Uterus (tissue), 2 donors: ENCODE data around the gene COL11A1.

ENCODE experiments used
- CTCF ChIP-seq, 4 experiments: fragments of 200-600 bp in 2 of 4; fragments of 450-650 bp in 2 of 4; sonication (generic) in 2 of 4; IDR thresholded peaks; one replicate each; pipeline ENCODE4 v1.5.1; 2016 to 2019; ENCODE audit warnings: antibody characterized with exemption in 4 of 4, mild to moderate bottlenecking in 2 of 4, moderate library complexity in 1 of 4
- POLR2A ChIP-seq, 2 donors: fragments of 450-650 bp; IDR thresholded peaks; one replicate each; pipeline ENCODE4 v1.6.1; 2016; ENCODE audit warnings: antibody characterized with exemption in 2 of 2, mild to moderate bottlenecking in 1 of 2, moderate library complexity in 1 of 2

- TF ChIP-seq CTCF (IDR thresholded peaks at IDR 0.05) (no peak), POLR2A (IDR thresholded peaks at IDR 0.05) (no peak)
Observed at GRCh38 chr1:103074224-103074623, 34.1 kb downstream of the COL11A1 start.
